Gastroesophageal sphincter (tissue), 3 donors: ENCODE measurements around the gene PLRG1.

Source experiments
- EP300 ChIP-seq: sonication (generic); formaldehyde crosslinking; IDR thresholded peaks from one replicate; pipeline ENCODE4 v1.6.1; 2017; ENCODE audit warnings: antibody characterized with exemption, mild to moderate bottlenecking
- POLR2AphosphoS5 ChIP-seq: sonication (generic); formaldehyde crosslinking; IDR thresholded peaks from one replicate; pipeline ENCODE4 v1.6.1; 2017; ENCODE audit warnings: antibody characterized with exemption
- TF ChIP-seq, protein P1 (sequence below), 4 experiments: fragments of 200-600 bp in 2 of 4; fragments of 450-650 bp in 2 of 4; sonication (generic) in 1 of 4; IDR thresholded peaks; one replicate each; pipeline ENCODE4 v1.5.1; 2017 to 2019; ENCODE audit warnings: antibody characterized with exemption in 4 of 4, mild to moderate bottlenecking in 2 of 4, moderate library complexity in 2 of 4

DNA sequence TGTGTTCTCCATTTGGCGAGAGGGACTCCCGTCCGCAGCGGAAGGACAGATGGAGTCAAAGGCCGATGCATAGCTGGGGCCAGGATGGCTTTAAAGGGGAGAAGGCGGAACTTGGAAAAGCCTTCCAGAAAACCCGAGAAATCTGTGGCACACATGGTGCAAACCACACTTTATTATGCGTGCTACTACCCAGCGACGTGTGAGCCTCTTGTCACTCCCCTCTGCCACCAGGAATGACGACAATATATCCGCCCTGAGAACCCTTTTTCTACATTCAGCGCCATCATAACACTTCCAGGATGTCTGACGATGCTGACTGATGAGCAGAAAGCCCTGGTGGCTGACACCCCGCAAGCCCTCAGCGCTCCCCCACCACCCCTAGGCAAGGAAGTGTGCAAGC is 57.9 kb downstream of the PLRG1 start:
- TF ChIP-seq, protein P1, sequence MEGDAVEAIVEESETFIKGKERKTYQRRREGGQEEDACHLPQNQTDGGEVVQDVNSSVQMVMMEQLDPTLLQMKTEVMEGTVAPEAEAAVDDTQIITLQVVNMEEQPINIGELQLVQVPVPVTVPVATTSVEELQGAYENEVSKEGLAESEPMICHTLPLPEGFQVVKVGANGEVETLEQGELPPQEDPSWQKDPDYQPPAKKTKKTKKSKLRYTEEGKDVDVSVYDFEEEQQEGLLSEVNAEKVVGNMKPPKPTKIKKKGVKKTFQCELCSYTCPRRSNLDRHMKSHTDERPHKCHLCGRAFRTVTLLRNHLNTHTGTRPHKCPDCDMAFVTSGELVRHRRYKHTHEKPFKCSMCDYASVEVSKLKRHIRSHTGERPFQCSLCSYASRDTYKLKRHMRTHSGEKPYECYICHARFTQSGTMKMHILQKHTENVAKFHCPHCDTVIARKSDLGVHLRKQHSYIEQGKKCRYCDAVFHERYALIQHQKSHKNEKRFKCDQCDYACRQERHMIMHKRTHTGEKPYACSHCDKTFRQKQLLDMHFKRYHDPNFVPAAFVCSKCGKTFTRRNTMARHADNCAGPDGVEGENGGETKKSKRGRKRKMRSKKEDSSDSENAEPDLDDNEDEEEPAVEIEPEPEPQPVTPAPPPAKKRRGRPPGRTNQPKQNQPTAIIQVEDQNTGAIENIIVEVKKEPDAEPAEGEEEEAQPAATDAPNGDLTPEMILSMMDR (IDR thresholded peaks at IDR 0.05) = no peak
- no peak for TF ChIP-seq POLR2AphosphoS5
- no peak for TF ChIP-seq EP300
